Colonic mucosa (tissue), 4 donors: ENCODE results near the gene ADAT3. TPM values are rescaled to one million over a fixed set of nuclear protein-coding genes. Genes with fewer than 3 reads are reported as not detected.

Experiments used
- DNase-seq: peaks from one replicate; pipeline ENCODE4 v3.0.0-alpha.2; 2020
- H3K27ac ChIP-seq: fragments of 200-600 bp; one replicate; pipeline ENCODE4 v1.8.0; 2021
- H3K27me3 ChIP-seq: fragments of 200-600 bp; one replicate; pipeline ENCODE4 v1.8.0; 2021
- H3K36me3 ChIP-seq: fragments of 200-600 bp; one replicate; pipeline ENCODE4 v1.8.0; 2021
- H3K4me1 ChIP-seq: fragments of 200-600 bp; one replicate; pipeline ENCODE4 v1.8.0; 2021; ENCODE audit warnings: mild to moderate bottlenecking
- H3K4me3 ChIP-seq: fragments of 200-600 bp; one replicate; pipeline ENCODE4 v1.8.0; 2021
- H3K9ac ChIP-seq, 2 donors: one replicate each; pipeline ENCODE4 v1.7.0; 2013; ENCODE audit warnings: control low read depth in 2 of 2, low read depth in 2 of 2, low read length in 2 of 2
- H3K9me3 ChIP-seq: fragments of 200-600 bp; one replicate; pipeline ENCODE4 v1.8.0; 2021
- intact Hi-C: fragments of 100-400 bp; cut with DNase I; formaldehyde crosslinking; loops from one replicate; pipeline ENCODE4 v1.14.1; 2022
- total RNA-seq, 2 donors: library from RNA; stranded (reverse); fragmentation: NEBNext Ultra II Directional in 1 of 2; extraction: Animal tissue kit (Norgen Biotek cat#: 25700) in 1 of 2; gene quantifications; one replicate each; pipeline ENCODE4 v1.2.1, GENCODE V29; 2021
- TF ChIP-seq, protein P1 (sequence below): fragments of 200-600 bp; IDR thresholded peaks from one replicate; pipeline ENCODE4 v1.8.0; 2022; ENCODE audit warnings: antibody characterized with exemption, mild to moderate bottlenecking
- donor health status: healthy.
- donor health status: DM: no; HTN: no; CAD: no.
- donor health status: DM: no; HTN: no; CAD: no.

The ADAT3 gene
- total RNA-seq, 2 donors from 2014 or later, result 14.2 to 24.7 TPM

DNA sequence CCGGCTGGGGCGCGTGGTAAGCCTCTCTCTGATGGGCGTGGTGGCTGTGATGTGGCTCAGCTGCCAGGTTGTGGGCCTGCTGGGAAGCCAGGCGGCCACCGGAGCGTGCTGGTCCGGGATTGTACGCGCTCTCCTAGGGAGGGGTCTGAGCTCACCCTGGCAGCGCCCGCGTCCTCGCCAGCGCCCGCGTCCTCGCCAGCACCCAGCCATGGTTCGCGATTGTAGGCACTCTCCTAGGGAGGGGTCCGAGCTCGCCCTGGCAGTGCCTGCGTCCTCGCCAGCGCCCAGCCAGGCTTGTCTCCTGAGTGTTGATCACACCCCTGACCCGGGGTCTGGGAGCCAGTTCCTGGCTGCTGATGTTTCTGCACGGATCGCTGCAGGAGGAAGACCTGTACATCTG is 13.8 kb downstream of the ADAT3 start:
- no peaks in the 10 kb centered on the region for H3K9me3 ChIP-seq
- no peaks in the 10 kb centered on the region for H3K36me3 ChIP-seq
- no peaks in the 10 kb centered on the region for H3K27me3 ChIP-seq
- H3K4me3 ChIP-seq, result no peak overlapping the region
- TF ChIP-seq, protein P1, sequence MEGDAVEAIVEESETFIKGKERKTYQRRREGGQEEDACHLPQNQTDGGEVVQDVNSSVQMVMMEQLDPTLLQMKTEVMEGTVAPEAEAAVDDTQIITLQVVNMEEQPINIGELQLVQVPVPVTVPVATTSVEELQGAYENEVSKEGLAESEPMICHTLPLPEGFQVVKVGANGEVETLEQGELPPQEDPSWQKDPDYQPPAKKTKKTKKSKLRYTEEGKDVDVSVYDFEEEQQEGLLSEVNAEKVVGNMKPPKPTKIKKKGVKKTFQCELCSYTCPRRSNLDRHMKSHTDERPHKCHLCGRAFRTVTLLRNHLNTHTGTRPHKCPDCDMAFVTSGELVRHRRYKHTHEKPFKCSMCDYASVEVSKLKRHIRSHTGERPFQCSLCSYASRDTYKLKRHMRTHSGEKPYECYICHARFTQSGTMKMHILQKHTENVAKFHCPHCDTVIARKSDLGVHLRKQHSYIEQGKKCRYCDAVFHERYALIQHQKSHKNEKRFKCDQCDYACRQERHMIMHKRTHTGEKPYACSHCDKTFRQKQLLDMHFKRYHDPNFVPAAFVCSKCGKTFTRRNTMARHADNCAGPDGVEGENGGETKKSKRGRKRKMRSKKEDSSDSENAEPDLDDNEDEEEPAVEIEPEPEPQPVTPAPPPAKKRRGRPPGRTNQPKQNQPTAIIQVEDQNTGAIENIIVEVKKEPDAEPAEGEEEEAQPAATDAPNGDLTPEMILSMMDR, result no peak
- DNase-seq, result no peak
- H3K9ac ChIP-seq, result no peak overlapping the region
- intact Hi-C loops, result no loop called here
- H3K4me1 ChIP-seq, result no peaks in the 10 kb centered on the region
- no peak overlapping the region for H3K27ac ChIP-seq

DNA sequence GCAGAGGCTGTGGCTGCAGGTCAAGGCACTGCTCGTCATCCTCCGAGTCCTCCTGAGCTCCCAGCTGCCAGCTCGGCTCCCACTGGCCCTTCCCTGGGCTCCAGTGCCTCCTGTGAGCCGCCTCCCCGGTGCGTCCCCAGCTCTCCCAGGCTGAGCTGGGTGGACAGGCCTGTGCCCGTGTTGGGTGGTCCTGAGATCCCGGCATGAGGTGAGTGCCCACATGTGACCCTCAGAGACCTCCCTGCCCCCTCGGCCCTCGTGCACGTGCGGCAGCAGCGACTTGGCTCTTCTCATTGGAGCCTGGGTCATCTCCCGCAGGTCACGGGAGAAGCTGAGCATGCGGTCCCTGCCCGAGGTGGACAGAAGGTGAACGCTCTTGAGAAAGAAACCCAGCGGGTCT is 15.4 kb downstream of the ADAT3 start:
- Histone ChIP-seq H3K9me3 (no peaks in the 10 kb centered on the region), H3K36me3 (no peaks in the 10 kb centered on the region), H3K27ac (no peak overlapping the region), H3K4me3 (no peak overlapping the region), H3K4me1 (no peaks in the 10 kb centered on the region), H3K27me3 (no peaks in the 10 kb centered on the region), H3K9ac (no peak overlapping the region)
- DNase-seq, result no peak
- intact Hi-C loops, result no loop called here
- TF ChIP-seq, protein P1, result no peak

DNA sequence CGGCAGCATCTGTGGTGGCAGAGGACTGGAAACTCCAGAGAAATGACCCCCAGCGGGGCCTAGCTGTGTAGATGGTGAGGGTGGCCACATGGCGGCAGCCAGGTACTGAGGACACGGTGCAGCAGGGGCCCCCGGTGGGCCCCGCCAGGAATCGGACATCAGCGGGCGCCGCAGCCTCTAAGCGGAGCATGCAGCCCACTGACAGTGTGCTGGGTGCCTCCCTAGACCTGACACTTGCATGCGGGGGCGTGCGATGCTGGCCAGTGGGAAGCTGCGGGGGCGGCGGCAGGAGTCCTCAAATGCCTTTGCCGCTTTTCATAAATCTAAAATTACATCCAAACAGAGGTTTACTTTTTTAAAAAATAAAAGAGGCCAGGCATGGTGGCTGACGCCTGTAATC is 16.1 kb downstream of the ADAT3 start:
- H3K36me3 ChIP-seq, result no peaks in the 10 kb centered on the region
- H3K27ac ChIP-seq, result no peak overlapping the region
- TF ChIP-seq, protein P1, result no peak
- no peak overlapping the region for H3K4me3 ChIP-seq
- H3K4me1 ChIP-seq, result no peaks in the 10 kb centered on the region
- no peak overlapping the region for H3K9ac ChIP-seq
- DNase-seq, result no peak
- intact Hi-C loops, result no loop called here
- no peaks in the 10 kb centered on the region for H3K27me3 ChIP-seq
- H3K9me3 ChIP-seq, result no peaks in the 10 kb centered on the region

DNA sequence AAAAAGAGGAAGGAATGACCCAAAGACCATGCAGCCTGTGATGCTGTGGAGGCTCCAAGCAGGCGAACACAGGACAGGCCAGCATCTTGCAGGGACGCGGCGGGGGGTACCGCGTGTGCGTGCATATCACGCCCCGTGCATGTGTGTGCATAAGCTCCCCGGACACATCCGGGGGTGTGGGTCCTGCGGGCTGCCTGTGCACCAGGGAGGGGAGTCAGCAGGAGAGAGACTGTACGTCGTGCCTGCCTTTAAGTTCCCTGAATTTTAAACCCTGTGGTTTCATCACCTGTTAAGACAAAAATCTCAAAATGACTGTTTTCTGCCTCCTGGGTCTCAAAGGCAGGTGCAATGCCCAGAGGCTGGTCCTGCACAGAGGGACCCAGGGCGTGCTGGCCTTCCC is 16.6 kb downstream of the ADAT3 start:
- Histone ChIP-seq H3K9ac (no peak overlapping the region), H3K27me3 (no peaks in the 10 kb centered on the region), H3K4me1 (no peaks in the 10 kb centered on the region), H3K36me3 (no peaks in the 10 kb centered on the region), H3K9me3 (no peaks in the 10 kb centered on the region), H3K27ac (no peak overlapping the region), H3K4me3 (no peak overlapping the region)
- no peak for DNase-seq
- intact Hi-C loops, result no loop called here
- TF ChIP-seq, protein P1, result no peak

DNA sequence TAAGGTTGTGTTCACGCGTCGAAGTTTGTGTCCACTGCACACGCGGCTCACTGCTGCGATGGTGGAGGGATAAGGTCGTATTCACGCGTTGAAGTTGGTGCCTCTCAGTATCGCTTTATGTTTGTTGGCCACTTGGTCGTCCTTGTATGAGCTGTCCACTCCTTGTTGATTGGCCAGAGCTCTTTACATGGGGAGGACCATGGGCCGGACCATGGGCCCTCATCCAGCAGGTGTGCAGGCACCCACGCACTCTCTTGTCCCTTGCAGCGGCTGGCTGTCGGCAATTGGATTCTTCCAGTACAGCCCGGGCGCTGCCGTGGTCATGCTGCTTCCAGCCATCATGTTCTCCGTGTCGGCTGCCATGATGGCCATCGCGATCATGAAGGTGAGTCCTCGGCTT is 17.6 kb downstream of the ADAT3 start:
- no peak overlapping the region for H3K4me3 ChIP-seq
- H3K4me1 ChIP-seq, result no peaks in the 10 kb centered on the region
- no peak overlapping the region for H3K9ac ChIP-seq
- H3K9me3 ChIP-seq, result no peaks in the 10 kb centered on the region
- no peaks in the 10 kb centered on the region for H3K27me3 ChIP-seq
- DNase-seq, result no peak
- intact Hi-C loops, result no loop called here
- TF ChIP-seq, protein P1, result no peak
- no peak overlapping the region for H3K27ac ChIP-seq
- H3K36me3 ChIP-seq, result no peaks in the 10 kb centered on the region

DNA sequence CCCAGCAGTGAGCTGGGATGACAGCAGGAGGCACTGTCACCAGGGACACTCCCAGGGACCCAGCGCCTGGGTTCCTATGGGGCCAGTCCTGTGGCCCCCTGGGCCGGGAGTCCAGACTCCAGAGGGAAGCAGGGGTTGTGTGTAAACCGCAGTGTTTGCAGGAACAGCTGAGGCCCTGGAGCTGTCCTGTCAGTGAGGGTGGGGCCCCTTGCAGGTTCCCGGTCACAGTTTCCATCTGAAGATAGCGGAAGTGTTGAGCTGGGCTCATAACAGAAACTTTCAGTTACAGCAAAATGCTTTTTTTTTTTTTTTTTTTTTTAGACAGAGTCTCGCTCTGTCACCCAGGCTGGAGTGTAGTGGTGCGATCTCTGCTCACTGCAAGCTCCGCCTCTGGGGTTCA is 18.1 kb downstream of the ADAT3 start:
- Histone ChIP-seq H3K4me3 (no peak overlapping the region), H3K4me1 (no peaks in the 10 kb centered on the region), H3K27me3 (no peaks in the 10 kb centered on the region), H3K9ac (no peak overlapping the region), H3K9me3 (no peaks in the 10 kb centered on the region), H3K27ac (no peak overlapping the region), H3K36me3 (no peaks in the 10 kb centered on the region)
- DNase-seq, result no peak
- intact Hi-C loops, result no loop called here
- TF ChIP-seq, protein P1, result no peak
